Tibial nerve (tissue), 3 donors: Measurements from ENCODE around the gene NUAK1.

Experiments
- POLR2A ChIP-seq, 2 donors: fragments of 450-650 bp; IDR thresholded peaks; one replicate each; pipeline ENCODE4 v1.6.1; 2017; ENCODE audit warnings: antibody characterized with exemption in 2 of 2, mild to moderate bottlenecking in 2 of 2, moderate library complexity in 2 of 2
- TF ChIP-seq, protein P1 (sequence below), 5 experiments: fragments of 200-600 bp in 3 of 5; fragments of 450-650 bp in 2 of 5; sonication (generic) in 3 of 5; IDR thresholded peaks; one replicate each; pipeline ENCODE4 v1.5.1; 2016 to 2019; ENCODE audit warnings: antibody characterized with exemption in 5 of 5, mild to moderate bottlenecking in 3 of 5, moderate library complexity in 2 of 5

DNA sequence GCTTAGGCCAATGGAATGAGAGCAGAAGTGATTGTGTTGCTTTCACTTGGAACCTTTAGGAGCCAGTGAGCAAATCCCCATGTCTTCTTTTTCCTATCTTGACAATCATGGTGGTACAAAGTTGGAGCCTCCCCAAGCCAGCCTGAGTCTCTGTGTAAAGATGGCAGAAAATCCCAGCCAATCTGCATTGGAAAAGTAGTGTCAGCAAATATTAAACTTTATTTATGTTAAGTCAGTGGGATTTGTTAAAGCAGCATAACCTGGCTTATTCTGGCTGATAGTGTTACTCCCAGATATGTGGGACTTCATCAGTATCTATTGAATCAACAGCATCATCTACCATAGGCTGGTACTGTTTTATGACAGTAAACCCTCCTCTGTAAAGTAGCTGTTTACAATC lies 2.2 kb upstream of the NUAK1 start:
- no peak for TF ChIP-seq POLR2A (IDR thresholded peaks at IDR 0.05)
- TF ChIP-seq, protein P1, sequence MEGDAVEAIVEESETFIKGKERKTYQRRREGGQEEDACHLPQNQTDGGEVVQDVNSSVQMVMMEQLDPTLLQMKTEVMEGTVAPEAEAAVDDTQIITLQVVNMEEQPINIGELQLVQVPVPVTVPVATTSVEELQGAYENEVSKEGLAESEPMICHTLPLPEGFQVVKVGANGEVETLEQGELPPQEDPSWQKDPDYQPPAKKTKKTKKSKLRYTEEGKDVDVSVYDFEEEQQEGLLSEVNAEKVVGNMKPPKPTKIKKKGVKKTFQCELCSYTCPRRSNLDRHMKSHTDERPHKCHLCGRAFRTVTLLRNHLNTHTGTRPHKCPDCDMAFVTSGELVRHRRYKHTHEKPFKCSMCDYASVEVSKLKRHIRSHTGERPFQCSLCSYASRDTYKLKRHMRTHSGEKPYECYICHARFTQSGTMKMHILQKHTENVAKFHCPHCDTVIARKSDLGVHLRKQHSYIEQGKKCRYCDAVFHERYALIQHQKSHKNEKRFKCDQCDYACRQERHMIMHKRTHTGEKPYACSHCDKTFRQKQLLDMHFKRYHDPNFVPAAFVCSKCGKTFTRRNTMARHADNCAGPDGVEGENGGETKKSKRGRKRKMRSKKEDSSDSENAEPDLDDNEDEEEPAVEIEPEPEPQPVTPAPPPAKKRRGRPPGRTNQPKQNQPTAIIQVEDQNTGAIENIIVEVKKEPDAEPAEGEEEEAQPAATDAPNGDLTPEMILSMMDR (IDR thresholded peaks at IDR 0.05) = no peak
